PFSK-1 (cell line): ENCODE results near the gene NF2.

ENCODE experiments used
- POLR2AphosphoS5 ChIP-seq: IDR thresholded peaks from 2 replicates; pipeline ENCODE4 v1.6.1; 2012; ENCODE audit warnings: low read depth, mild to moderate bottlenecking, control low read depth, low read length, moderate library complexity
- REST ChIP-seq, 2 experiments: IDR thresholded peaks; 2 replicates each; pipeline versions ENCODE4 v1.6.1 to v1.8.0; 2011 to 2012; ENCODE audit warnings: low read depth in 2 of 2, low read length in 2 of 2, control low read depth in 1 of 2, inconsistent platforms in 1 of 2, mild to moderate bottlenecking in 1 of 2, moderate library complexity in 1 of 2; ENCODE audit not compliant: insufficient read depth in 1 of 2
- SIN3A ChIP-seq: IDR thresholded peaks from 2 replicates; pipeline ENCODE4 v1.6.1; 2012; ENCODE audit warnings: mild to moderate bottlenecking, low read length, moderate library complexity, borderline replicate concordance; ENCODE audit not compliant: insufficient read depth
- TAF1 ChIP-seq: IDR thresholded peaks from 2 replicates; pipeline ENCODE4 v1.6.1; 2012; ENCODE audit warnings: low read length, control low read depth, borderline replicate concordance; ENCODE audit not compliant: insufficient read depth

DNA sequence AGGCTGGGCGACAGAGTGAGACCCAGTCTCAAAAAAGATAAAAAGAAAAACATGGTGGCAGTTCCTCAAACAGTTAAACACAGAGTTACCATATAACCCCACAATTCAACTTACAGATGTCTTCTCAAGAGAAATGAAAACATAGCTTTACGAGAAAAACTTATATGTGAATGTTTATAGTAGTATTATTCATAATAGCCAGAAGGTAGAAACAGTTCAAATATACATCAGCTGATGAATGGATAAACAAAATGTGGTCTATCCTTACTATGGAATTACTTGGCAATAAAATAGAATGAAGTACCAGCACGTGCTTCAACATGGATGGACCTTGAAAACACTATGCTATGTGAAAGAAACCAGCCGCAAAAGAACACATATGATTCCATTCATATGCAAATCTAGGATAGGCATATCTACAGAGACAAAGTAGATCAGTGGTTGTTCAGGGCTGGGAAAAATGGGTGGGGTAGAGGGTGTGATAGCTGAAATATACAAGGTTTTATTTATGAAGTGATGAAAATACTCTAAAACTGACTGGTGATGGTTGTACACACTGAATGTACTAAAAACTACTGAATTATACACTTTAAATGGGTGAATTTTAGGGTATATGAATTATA, 12.4 kb downstream of the NF2 start:
- no peak for TF ChIP-seq REST (IDR thresholded peaks at IDR 0.05; ENCODE audit: insufficient read depth in 1 of 2, low read depth in 2 of 2, low read length in 2 of 2)
- TF ChIP-seq TAF1, result no peak
- no peak for TF ChIP-seq POLR2AphosphoS5
- TF ChIP-seq SIN3A, result no peak
